HCT116 (cell line): ENCODE results near the gene TK1. TPM values are rescaled to one million over a fixed set of nuclear protein-coding genes. Genes with fewer than 3 reads are reported as not detected.

ENCODE experiments used
- ATAC-seq: fragments of 200-7000 bp; cut with Tn5 transposase; 2 replicates; pipeline ENCODE4 v1.9.1; 2020; ENCODE audit warnings: mild to moderate bottlenecking, moderate library complexity
- BruUV-seq: library from RNA; stranded (reverse); fragments of 400-500 nt; replicated peaks from 2 replicates; lab custom pipeline; 2021; lab: Mats Ljungman, UMichigan
- CTCF ChIA-PET: fragments of 300-600 bp; sonication (Branson Sonifier 250); formaldehyde crosslinking; loops from one replicate; lab custom pipeline; 2021; ENCODE audit warnings: antibody characterized with exemption; lab: Charles Lee
- POLR2A ChIA-PET: fragments of 300-600, 350-600 bp; sonication (Branson Sonifier 250); formaldehyde crosslinking; loops from one replicate; lab custom pipeline; 2021; ENCODE audit warnings: antibody characterized with exemption; lab: Charles Lee
- RAD21 ChIA-PET, 2 experiments: fragments of 300-600 bp; sonication (Branson Sonifier 250); formaldehyde crosslinking; loops; one replicate each; lab custom pipeline; 2023; ENCODE audit warnings: low total read pairs in 2 of 2; ENCODE audit not compliant: uncharacterized antibody in 2 of 2, unreplicated experiment in 2 of 2, low non-redundant PET in 1 of 2; lab: Charles Lee
- DNase-seq: peaks from one replicate; pipeline ENCODE4 v3.0.0-alpha.2; 2010; ENCODE audit warnings: low read depth, low spot score
- H2AFZ ChIP-seq: fragments of 200-600 bp; shearing (Covaris generic), sonication (generic); 2 replicates; pipeline ENCODE4 v1.6.1; 2017; ENCODE audit warnings: low read depth, mixed run types, mixed read lengths, antibody characterized with exemption, low read length; ENCODE audit not compliant: poor library complexity, severe bottlenecking
- H3K27ac ChIP-seq: 2 replicates; pipeline ENCODE4 v1.5.1; 2012; ENCODE audit warnings: low read depth, low read length
- H3K27me3 ChIP-seq: fragments of 200-600 bp; sonication (generic); 2 replicates; pipeline ENCODE4 v1.6.1; 2016; ENCODE audit warnings: mixed run types, low read length, mixed read lengths; ENCODE audit not compliant: insufficient read depth
- H3K36me3 ChIP-seq, 2 experiments: fragments of 200-500 bp in 1 of 2; fragments of 200-600 bp in 1 of 2; sonication (Bioruptor generic) in 1 of 2; sonication (generic) in 1 of 2; 2 replicates each; pipeline versions ENCODE4 v1.5.1 to v1.6.1; 2014 to 2016; ENCODE audit warnings: low read length in 2 of 2, inconsistent platforms in 1 of 2, mixed read lengths in 1 of 2, mixed run types in 1 of 2; ENCODE audit not compliant: insufficient read depth in 2 of 2, control insufficient read depth in 1 of 2
- H3K4me1 ChIP-seq, 2 experiments: fragments of 200-600 bp in 1 of 2; sonication (generic) in 1 of 2; 2 replicates each; pipeline versions ENCODE4 v1.5.1 to v1.6.1; 2012 to 2017; ENCODE audit warnings: low read length in 2 of 2, inconsistent platforms in 1 of 2, mild to moderate bottlenecking in 1 of 2, mixed read lengths in 1 of 2, mixed run types in 1 of 2, moderate library complexity in 1 of 2; ENCODE audit not compliant: insufficient read depth in 2 of 2, control insufficient read depth in 1 of 2
- H3K4me2 ChIP-seq: fragments of 200-600 bp; sonication (generic); 2 replicates; pipeline ENCODE4 v1.6.1; 2017; ENCODE audit warnings: mixed run types, low read length, mixed read lengths
- H3K4me3 ChIP-seq, 2 experiments: fragments of 200-600 bp in 1 of 2; sonication (generic) in 1 of 2; replicated peaks in 1 of 2; 2 replicates each; pipeline ENCODE4 v1.5.1; 2011 to 2016; ENCODE audit warnings: low read length in 2 of 2, control low read depth in 1 of 2, low read depth in 1 of 2, mild to moderate bottlenecking in 1 of 2, mixed read lengths in 1 of 2, mixed run types in 1 of 2
- H3K79me2 ChIP-seq: fragments of 200-600 bp; sonication (generic); 2 replicates; pipeline ENCODE4 v1.6.1; 2017; ENCODE audit warnings: mild to moderate bottlenecking, mixed run types, low read length, moderate library complexity, mixed read lengths; ENCODE audit not compliant: insufficient read depth
- H3K9ac ChIP-seq: fragments of 200-600 bp; sonication (generic); 2 replicates; pipeline ENCODE4 v1.6.1; 2016; ENCODE audit warnings: low read length, mixed read lengths
- H3K9me2 ChIP-seq: fragments of 200-600 bp; sonication (generic), shearing (Covaris generic); 2 replicates; pipeline ENCODE4 v1.6.1; 2017; ENCODE audit warnings: mixed run types, mild to moderate bottlenecking, moderate library complexity; ENCODE audit not compliant: insufficient read depth
- H3K9me3 ChIP-seq, 2 experiments: fragments of 200-500 bp in 1 of 2; fragments of 200-600 bp in 1 of 2; sonication (Bioruptor generic) in 1 of 2; sonication (generic) in 1 of 2; 2 replicates each; pipeline ENCODE4 v1.6.1; 2014 to 2017; ENCODE audit warnings: low read length in 2 of 2, mixed read lengths in 2 of 2, inconsistent platforms in 1 of 2, low read depth in 1 of 2, mild to moderate bottlenecking in 1 of 2, mixed run types in 1 of 2, moderate library complexity in 1 of 2; ENCODE audit not compliant: control insufficient read depth in 1 of 2, insufficient read depth in 1 of 2
- H4K20me1 ChIP-seq: fragments of 200-600 bp; sonication (generic), shearing (Covaris generic); 2 replicates; pipeline ENCODE4 v1.6.1; 2017; ENCODE audit warnings: mixed run types, mild to moderate bottlenecking, moderate library complexity; ENCODE audit not compliant: insufficient read depth
- ATF3 ChIP-seq: IDR thresholded peaks from 2 replicates; pipeline ENCODE4 v1.6.1; 2012
- CBX3 ChIP-seq: IDR thresholded peaks from 2 replicates; pipeline ENCODE4 v1.6.1; 2012; ENCODE audit warnings: low read depth
- CTCF ChIP-seq, 3 experiments: fragments of 200-600 bp in 1 of 3; sonication (generic) in 1 of 3; IDR thresholded peaks in 2 of 3; conservative IDR thresholded peaks in 1 of 3; 2 replicates each; pipeline ENCODE4 v1.5.1; 2012 to 2017; ENCODE audit warnings: low read depth in 2 of 3, low read length in 2 of 3, antibody characterized with exemption in 1 of 3, borderline replicate concordance in 1 of 3, control low read depth in 1 of 3, mild to moderate bottlenecking in 1 of 3, mixed read lengths in 1 of 3, mixed run types in 1 of 3, moderate library complexity in 1 of 3; ENCODE audit not compliant: insufficient read depth in 1 of 3
- ELF1 ChIP-seq: IDR thresholded peaks from 2 replicates; pipeline ENCODE4 v1.6.1; 2012; ENCODE audit warnings: low read depth, borderline replicate concordance
- FOSL1 ChIP-seq: IDR thresholded peaks from 2 replicates; pipeline ENCODE4 v1.6.1; 2012; ENCODE audit warnings: low read depth
- JUND ChIP-seq: IDR thresholded peaks from 2 replicates; pipeline ENCODE4 v1.6.1; 2012
- MAX ChIP-seq: IDR thresholded peaks from 2 replicates; pipeline ENCODE4 v1.6.1; 2012
- POLR2A ChIP-seq: IDR thresholded peaks from 2 replicates; pipeline ENCODE4 v1.7.0; 2011; ENCODE audit warnings: borderline replicate concordance; ENCODE audit not compliant: insufficient read depth, insufficient read length; ENCODE audit errors: extremely low read depth
- REST ChIP-seq: IDR thresholded peaks from 2 replicates; pipeline ENCODE4 v1.6.1; 2012; ENCODE audit warnings: low read depth
- SP1 ChIP-seq: IDR thresholded peaks from 2 replicates; pipeline ENCODE4 v1.6.1; 2012; ENCODE audit warnings: low read depth
- SRF ChIP-seq: IDR thresholded peaks from 2 replicates; pipeline ENCODE4 v1.6.1; 2012; ENCODE audit warnings: low read depth
- TCF7L2 ChIP-seq: IDR thresholded peaks from 2 replicates; pipeline ENCODE4 v1.7.0; 2011; ENCODE audit warnings: borderline replicate concordance, inconsistent platforms; ENCODE audit not compliant: insufficient read depth, insufficient read length; ENCODE audit errors: extremely low read depth
- YY1 ChIP-seq: IDR thresholded peaks from 2 replicates; pipeline ENCODE4 v1.6.1; 2011; ENCODE audit warnings: low read length, low read depth, moderate library complexity, mild to moderate bottlenecking; ENCODE audit not compliant: insufficient replicate concordance; ENCODE audit errors: extremely low read depth
- ZBTB33 ChIP-seq: IDR thresholded peaks from 2 replicates; pipeline ENCODE4 v1.6.1; 2011; ENCODE audit warnings: mild to moderate bottlenecking, low read length, moderate library complexity; ENCODE audit not compliant: insufficient replicate concordance; ENCODE audit errors: extremely low read depth
- ZFX ChIP-seq: fragments of 450-650 bp; IDR thresholded peaks from 2 replicates; pipeline ENCODE4 v1.6.1; 2017
- ZNF274 ChIP-seq: fragments of 200-500 bp; sonication (Bioruptor generic); IDR thresholded peaks from 2 replicates; pipeline ENCODE4 v1.6.1; 2014; ENCODE audit warnings: mild to moderate bottlenecking, low read depth, low read length, inconsistent platforms
- intact Hi-C: fragments of 100-400 bp; cut with micrococcal nuclease; formaldehyde crosslinking; loops from 2 replicates; pipeline ENCODE4 v1.10.0; 2022
- total RNA-seq: library from RNA; stranded (reverse); gene quantifications from one replicate; pipeline ENCODE4 v1.2.1, GENCODE V29; 2021; ENCODE audit not compliant: unreplicated experiment

Gene TK1
- total RNA-seq, 1 experiment from 2014 or later: 315 TPM

- no peak overlapping the region for H3K4me2 ChIP-seq
- peaks cover 12 to 35% of the 10 kb centered on the region in 2 experiments; a peak in 3 of 4 replicates for H3K4me1 ChIP-seq
- peak overlapping the region; percentile 38; the same call in 1 of the 2 replicates for H3K27ac ChIP-seq
- CTCF ChIA-PET: interaction anchor here (0.9 to 3.2 kb wide), 10 partner anchors 11 to 156 kb away, joined by 3 to 17 read pairs (median 9); partner anchors contain the start of genes AFMID, TK1 and TMC8
- TF ChIP-seq REST (no peak), FOSL1 (no peak), POLR2A (no peak), MAX (no peak), TCF7L2 (no peak), ZFX (no peak), JUND (no peak), SRF (no peak), ZNF274 (no peak), CTCF (IDR thresholded peaks at IDR 0.05 in 2 of 3, conservative IDR thresholded peaks at IDR 0.05 in 1 of 3; ENCODE audit: borderline replicate concordance in 1 of 3, insufficient read depth in 1 of 3, low read depth in 2 of 3, low read length in 2 of 3) (no peak), YY1 (no peak), ELF1 (no peak), ZBTB33 (no peak), SP1 (no peak), CBX3 (no peak), ATF3 (no peak)
- TF ChIP-seq, all 23 proteins: peak for 0
- Histone ChIP-seq H3K4me3 (no peak overlapping the region), H3K27me3 (no peaks in the 10 kb centered on the region), H3K36me3 (peaks cover 41 to 74% of the 10 kb centered on the region in 2 experiments), H3K9me2 (no peaks in the 10 kb centered on the region), H3K9ac (no peak overlapping the region), H3K79me2 (peaks cover 14% of the 10 kb centered on the region; the same call in 1 of the 2 replicates), H2AFZ (no peak overlapping the region), H3K9me3 (no peaks in the 10 kb centered on the region), H4K20me1 (no peaks in the 10 kb centered on the region; the same call in 1 of the 2 replicates)
- DNase-seq (no peak), ATAC-seq (no peak)
- RAD21 ChIA-PET: interaction anchor here in 1 of 2 experiments (0.8 kb wide), 1 partner anchor 34 kb away, joined by 3 read pairs; no protein-coding TSS in a partner anchor
- intact Hi-C loops: no loop called here
- POLR2A ChIA-PET: interaction anchor here (0.6 to 5.1 kb wide), 3 partner anchors 10 to 64 kb away, joined by 3 to 44 read pairs (median 3); partner anchors contain the start of genes AFMID and TK1
- BruUV-seq: no TSS peak
These were observed 11.2 kb downstream of the TK1 start for GRCh38 chr17:78175643-78175981.
